Thyroid gland (tissue), 4 donors: Measurements from ENCODE around the gene RETN. TPM values are rescaled to one million over a fixed set of nuclear protein-coding genes. Genes with fewer than 3 reads are reported as not detected.

ENCODE experiments used
- DNase-seq, 2 donors: peaks; one replicate each; pipeline ENCODE4 v3.0.0-alpha.2; 2019
- H3K27ac ChIP-seq, 3 donors: fragments of 200-600 bp; sonication (generic); 1 replicate in 2 of 3; 2 replicates in 1 of 3; pipeline ENCODE4 v1.5.1; 2016 to 2019; ENCODE audit warnings: mild to moderate bottlenecking in 1 of 3, moderate library complexity in 1 of 3
- H3K27me3 ChIP-seq: fragments of 200-600 bp; sonication (generic); one replicate; pipeline ENCODE4 v1.5.1; 2019
- H3K36me3 ChIP-seq, 2 donors: fragments of 200-600 bp; sonication (generic); one replicate each; pipeline ENCODE4 v1.5.1; 2016 to 2019
- H3K4me1 ChIP-seq, 2 donors: fragments of 200-600 bp; sonication (generic); one replicate each; pipeline ENCODE4 v1.5.1; 2017 to 2019
- H3K4me3 ChIP-seq, 3 donors: fragments of 200-600 bp; sonication (generic); replicated peaks in 1 of 3; 1 replicate in 2 of 3; 2 replicates in 1 of 3; pipeline ENCODE4 v1.5.1; 2016; ENCODE audit warnings: mild to moderate bottlenecking in 1 of 3
- H3K9me3 ChIP-seq: fragments of 200-600 bp; sonication (generic); one replicate; pipeline ENCODE4 v1.5.1; 2017
- POLR2A ChIP-seq, 2 donors: fragments of 450-650 bp; IDR thresholded peaks; one replicate each; pipeline ENCODE4 v1.6.1; 2017; ENCODE audit warnings: antibody characterized with exemption in 2 of 2, mild to moderate bottlenecking in 2 of 2, moderate library complexity in 1 of 2
- WGBS, 2 donors: methylation state at CpG; one replicate each; pipeline ENCODE4 v1.1.5; 2017; 5-methylcytosine and 5-hydroxymethylcytosine counted together
- intact Hi-C: fragments of 100-400 bp; cut with DNase I; formaldehyde crosslinking; loops from one replicate; pipeline ENCODE4 v1.15.1; 2023
- total RNA-seq, 4 donors: library from RNA; depleted of rRNA; stranded (reverse); fragments of >200 nt; gene quantifications; one replicate each; pipeline ENCODE4 v1.2.3, GENCODE V29; 2016
- TF ChIP-seq, protein P1 (sequence below), 6 experiments: fragments of 200-600 bp in 3 of 6; fragments of 450-650 bp in 3 of 6; sonication (generic) in 3 of 6; IDR thresholded peaks; one replicate each; pipeline ENCODE4 v1.5.1; 2016 to 2019; ENCODE audit warnings: antibody characterized with exemption in 6 of 6, mild to moderate bottlenecking in 2 of 6, inconsistent platforms in 1 of 6, moderate library complexity in 1 of 6

Gene RETN
- total RNA-seq, 4 donors from 2014 or later = not detected

DNA sequence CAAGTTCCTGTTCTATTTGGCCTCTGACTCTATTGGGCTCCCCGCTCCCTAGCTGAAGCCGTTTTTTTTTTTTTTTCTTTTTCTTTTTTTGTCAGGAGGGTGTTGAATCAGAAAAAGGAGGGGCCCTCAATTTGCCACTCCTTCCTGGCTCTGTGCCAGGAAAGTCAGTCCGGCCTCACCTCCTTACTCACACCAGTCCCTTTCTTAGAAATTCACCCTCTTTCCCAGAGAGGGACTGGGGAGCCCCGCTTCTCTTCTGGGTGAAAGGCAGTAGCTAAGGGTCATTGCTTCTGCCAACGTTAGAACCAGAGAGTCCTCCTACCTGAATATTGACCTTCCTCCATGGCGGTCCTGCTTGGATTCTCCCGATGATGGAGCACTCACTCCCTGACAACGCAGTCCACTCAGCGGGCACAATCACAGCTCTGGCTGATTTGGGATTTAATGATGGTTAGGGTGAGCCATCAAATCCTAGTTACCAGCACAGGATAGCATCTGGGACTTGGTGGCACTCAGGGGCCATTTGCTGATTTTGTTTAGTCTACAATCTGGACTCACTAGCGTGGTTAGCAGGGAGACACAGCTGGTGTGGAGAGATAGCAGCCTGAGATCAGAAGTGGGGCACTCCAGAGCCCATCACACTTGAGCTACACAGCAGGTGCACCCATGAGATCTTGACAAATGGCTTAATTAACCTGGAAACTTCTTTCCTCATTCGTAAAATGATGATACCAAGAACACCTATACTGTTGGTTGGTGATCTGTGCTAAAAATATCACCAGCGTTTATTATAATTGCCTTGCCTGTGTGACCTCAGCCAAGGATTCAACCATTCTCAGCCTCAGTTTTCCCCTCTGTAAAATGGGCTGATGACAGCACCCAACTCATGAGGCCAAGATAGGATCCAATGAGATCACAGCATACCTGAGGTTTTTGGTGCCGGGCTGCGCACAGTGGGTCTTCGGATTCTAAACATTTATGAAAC lies 30.9 kb downstream of the RETN start:
- no peak overlapping the region for H3K27ac ChIP-seq
- no peak for TF ChIP-seq POLR2A (IDR thresholded peaks at IDR 0.05)
- TF ChIP-seq, protein P1, sequence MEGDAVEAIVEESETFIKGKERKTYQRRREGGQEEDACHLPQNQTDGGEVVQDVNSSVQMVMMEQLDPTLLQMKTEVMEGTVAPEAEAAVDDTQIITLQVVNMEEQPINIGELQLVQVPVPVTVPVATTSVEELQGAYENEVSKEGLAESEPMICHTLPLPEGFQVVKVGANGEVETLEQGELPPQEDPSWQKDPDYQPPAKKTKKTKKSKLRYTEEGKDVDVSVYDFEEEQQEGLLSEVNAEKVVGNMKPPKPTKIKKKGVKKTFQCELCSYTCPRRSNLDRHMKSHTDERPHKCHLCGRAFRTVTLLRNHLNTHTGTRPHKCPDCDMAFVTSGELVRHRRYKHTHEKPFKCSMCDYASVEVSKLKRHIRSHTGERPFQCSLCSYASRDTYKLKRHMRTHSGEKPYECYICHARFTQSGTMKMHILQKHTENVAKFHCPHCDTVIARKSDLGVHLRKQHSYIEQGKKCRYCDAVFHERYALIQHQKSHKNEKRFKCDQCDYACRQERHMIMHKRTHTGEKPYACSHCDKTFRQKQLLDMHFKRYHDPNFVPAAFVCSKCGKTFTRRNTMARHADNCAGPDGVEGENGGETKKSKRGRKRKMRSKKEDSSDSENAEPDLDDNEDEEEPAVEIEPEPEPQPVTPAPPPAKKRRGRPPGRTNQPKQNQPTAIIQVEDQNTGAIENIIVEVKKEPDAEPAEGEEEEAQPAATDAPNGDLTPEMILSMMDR (IDR thresholded peaks at IDR 0.05) = no peak
- H3K4me3 ChIP-seq = no peak overlapping the region
- H3K27me3 ChIP-seq = no peaks in the 10 kb centered on the region
- DNase-seq = no peak
- no peaks in the 10 kb centered on the region for H3K4me1 ChIP-seq
- H3K36me3 ChIP-seq = no peaks in the 10 kb centered on the region
- WGBS, 2 donors = 61 to 62% methylated on average over 15 of the region's 15 CpGs
- H3K9me3 ChIP-seq = no peaks in the 10 kb centered on the region
- intact Hi-C loops = no loop called here

DNA sequence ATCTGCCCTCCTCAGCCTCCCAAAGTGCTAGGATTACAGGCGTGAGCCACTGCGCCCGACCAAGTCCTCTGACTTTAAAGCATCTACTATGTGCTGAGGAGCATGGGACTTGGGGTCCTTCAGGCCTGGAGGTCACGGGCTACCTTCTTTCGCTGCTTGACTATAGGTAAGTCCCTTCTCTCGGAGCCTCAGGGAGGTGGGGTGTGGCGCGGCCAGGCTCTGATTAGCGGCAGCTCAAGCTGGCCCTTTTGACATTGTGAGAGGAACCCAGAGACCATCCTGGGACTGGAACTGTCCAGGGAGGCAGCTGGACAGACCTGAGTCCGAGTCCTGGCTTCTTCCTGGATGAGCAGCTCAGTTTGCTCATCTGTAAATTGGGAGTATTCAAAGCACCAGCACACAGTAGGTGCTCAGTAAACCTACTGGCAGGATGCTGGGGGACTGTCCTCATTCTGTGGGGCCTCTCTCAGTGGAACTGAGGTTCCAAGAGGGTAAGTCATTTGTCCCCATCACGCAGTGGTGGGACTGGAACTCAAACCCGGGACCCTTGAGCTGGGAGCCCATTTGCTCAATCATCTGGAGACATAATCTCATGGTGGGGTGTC lies 32.3 kb downstream of the RETN start:
- TF ChIP-seq, protein P1 (IDR thresholded peaks at IDR 0.05) = no peak
- no peak for TF ChIP-seq POLR2A (IDR thresholded peaks at IDR 0.05)
- Histone ChIP-seq H3K9me3 (no peaks in the 10 kb centered on the region), H3K4me3 (no peak overlapping the region), H3K27ac (no peak overlapping the region), H3K4me1 (no peaks in the 10 kb centered on the region), H3K27me3 (no peaks in the 10 kb centered on the region), H3K36me3 (no peaks in the 10 kb centered on the region)
- intact Hi-C loops = no loop called here
- 85 to 94% methylated on average over 4 to 7 of the region's 12 CpGs for WGBS, 2 donors
- no peak for DNase-seq

DNA sequence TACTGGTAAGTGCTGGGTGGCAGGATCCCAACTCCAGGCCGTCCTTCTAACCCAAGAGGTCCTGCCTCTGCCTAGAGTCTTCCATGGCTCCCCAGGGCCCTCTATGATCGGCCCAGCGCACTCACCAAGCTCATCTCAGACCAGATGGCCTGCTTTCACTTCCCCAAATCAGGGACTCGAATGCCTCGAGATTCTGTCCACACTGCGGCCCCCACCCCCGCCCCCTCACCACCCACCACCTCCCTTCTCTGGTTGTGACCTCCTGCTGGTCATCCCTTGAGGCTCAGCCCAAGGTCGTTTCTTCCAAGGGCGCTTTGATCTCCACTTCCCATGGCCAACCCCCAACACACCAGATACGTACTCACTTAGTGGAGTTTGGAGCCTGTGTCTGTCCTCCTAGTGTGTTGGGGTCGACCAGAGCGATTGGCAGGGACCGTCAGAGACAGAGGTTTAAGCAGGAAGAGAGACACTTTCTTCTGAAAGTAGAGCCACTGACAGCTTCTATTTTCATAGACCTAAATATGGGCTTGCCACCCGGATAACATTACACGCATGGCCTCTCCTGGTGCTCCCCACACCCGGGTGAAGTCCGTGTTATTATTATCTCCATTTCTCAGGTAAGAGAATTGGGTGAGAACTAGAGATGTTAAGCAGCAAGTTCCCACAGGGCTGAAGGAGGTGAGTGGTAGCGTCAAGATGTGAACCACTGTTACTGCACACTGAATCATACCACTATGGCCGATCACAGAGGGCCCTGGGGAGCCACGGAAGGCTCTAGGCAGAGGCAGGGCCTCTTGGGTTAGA lies 33.0 kb downstream of the RETN start, which contains the start of gene FCER2:
Gene FCER2, minus strand, starts transcription at position 478 of the 804 bp plus-strand sequence. CDS start 2,371 bp downstream, outside the sequence.
- Histone ChIP-seq H3K27ac (no peak within 1 kb of the TSS), H3K36me3 (no peaks in the 10 kb centered on the region), H3K9me3 (no peaks in the 10 kb centered on the region), H3K27me3 (no peaks in the 10 kb centered on the region), H3K4me3 (no peak within 1 kb of the TSS), H3K4me1 (no peaks in the 10 kb centered on the region)
- TF ChIP-seq, protein P1 (IDR thresholded peaks at IDR 0.05) = no peak
- no peak for TF ChIP-seq POLR2A (IDR thresholded peaks at IDR 0.05)
- 56 to 64% methylated on average over 20 of the region's 20 CpGs for WGBS, 2 donors
- DNase-seq = no peak
- intact Hi-C loops = no loop called here

DNA sequence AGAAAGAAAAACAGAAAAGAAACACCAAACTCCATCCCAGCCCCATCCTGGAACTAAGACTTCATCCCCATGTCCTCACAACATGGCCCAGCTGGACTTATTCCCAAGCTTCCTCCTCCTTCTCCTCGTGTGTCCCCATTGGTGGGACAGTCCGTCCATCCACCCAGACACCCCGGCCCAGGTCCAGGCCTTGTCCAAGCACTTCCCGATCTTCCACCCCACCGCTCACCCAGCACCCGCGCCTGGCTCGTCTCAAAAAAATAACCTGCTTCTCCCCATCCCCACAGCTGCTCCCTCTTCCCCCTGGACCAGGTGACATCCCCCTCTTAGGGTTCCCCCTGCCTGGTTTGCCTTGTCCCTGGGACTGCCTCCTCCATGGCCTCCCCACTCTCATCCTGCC lies 34.5 kb downstream of the RETN start:
- H3K36me3 ChIP-seq = no peaks in the 10 kb centered on the region
- H3K4me3 ChIP-seq = no peak overlapping the region
- no peak overlapping the region for H3K27ac ChIP-seq
- TF ChIP-seq, protein P1 (IDR thresholded peaks at IDR 0.05) = no peak
- no peak for TF ChIP-seq POLR2A (IDR thresholded peaks at IDR 0.05)
- no peaks in the 10 kb centered on the region for H3K4me1 ChIP-seq
- intact Hi-C loops = no loop called here
- no peak for DNase-seq
- 66 to 68% methylated on average over 8 of the region's 8 CpGs for WGBS, 2 donors
- H3K27me3 ChIP-seq = no peaks in the 10 kb centered on the region
- no peaks in the 10 kb centered on the region for H3K9me3 ChIP-seq
